Uterus (tissue), 2 donors: Measurements from ENCODE around the gene GNAS-AS1.

Experiments
- CTCF ChIP-seq, 4 experiments: fragments of 200-600 bp in 2 of 4; fragments of 450-650 bp in 2 of 4; sonication (generic) in 2 of 4; IDR thresholded peaks; one replicate each; pipeline ENCODE4 v1.5.1; 2016 to 2019; ENCODE audit warnings: antibody characterized with exemption in 4 of 4, mild to moderate bottlenecking in 2 of 4, moderate library complexity in 1 of 4
- POLR2A ChIP-seq, 2 donors: fragments of 450-650 bp; IDR thresholded peaks; one replicate each; pipeline ENCODE4 v1.6.1; 2016; ENCODE audit warnings: antibody characterized with exemption in 2 of 2, mild to moderate bottlenecking in 1 of 2, moderate library complexity in 1 of 2

DNA sequence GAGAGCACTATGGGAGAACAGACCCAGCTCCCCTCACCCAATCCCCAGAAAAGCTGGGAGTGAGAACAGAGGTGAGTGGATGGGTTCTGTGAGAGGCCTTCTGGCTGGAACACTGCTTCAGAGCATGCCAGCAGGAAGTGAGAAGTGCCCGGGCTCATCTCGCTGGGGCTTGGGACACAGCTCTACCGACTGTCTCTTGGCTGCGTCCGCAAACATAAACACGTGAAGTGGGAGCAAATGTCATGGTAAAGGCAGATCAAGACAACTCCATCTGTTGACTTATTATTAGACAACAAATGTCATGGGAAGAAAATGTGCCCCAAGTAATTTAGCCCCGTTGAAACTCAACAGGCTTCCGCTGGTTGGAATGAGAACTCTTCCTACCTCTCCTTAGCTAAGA is 25.9 kb downstream of the GNAS-AS1 start:
- TF ChIP-seq POLR2A (IDR thresholded peaks at IDR 0.05) (no peak), CTCF (IDR thresholded peaks at IDR 0.05) (no peak)
